Right forelimb (tissue), 1 donor: ENCODE measurements around the gene CCDC146.
"Not testable (repeated sequence)": the region's sequence is repeated elsewhere in the genome, so short reads cannot be mapped to it uniquely, and the experiment has no call there.

ENCODE experiments used
- DNase-seq: peaks from one replicate; pipeline ENCODE4 v3.0.0-alpha.2; 2018

Gene CCDC146

DNA sequence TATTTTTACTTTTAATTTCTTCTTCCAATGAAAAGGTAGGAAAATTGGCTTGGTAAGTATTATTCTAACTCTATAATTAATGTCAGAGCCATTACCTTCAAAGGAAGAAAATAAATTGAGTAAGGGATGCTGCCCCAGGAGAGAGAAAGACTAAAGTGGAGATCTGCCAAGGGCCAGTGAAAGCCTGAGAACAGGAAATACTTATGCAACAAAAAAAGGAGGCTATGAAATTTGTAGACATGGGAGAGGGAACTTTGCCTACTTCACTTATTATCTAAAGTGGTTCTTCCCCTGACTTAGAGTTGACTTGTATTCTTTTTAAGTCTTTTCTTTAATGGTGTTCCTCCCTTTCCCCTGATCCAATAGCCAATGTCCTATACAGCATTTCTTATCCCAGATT is 29.8 kb downstream of the CCDC146 start:
- not testable (repeated sequence) for DNase-seq

DNA sequence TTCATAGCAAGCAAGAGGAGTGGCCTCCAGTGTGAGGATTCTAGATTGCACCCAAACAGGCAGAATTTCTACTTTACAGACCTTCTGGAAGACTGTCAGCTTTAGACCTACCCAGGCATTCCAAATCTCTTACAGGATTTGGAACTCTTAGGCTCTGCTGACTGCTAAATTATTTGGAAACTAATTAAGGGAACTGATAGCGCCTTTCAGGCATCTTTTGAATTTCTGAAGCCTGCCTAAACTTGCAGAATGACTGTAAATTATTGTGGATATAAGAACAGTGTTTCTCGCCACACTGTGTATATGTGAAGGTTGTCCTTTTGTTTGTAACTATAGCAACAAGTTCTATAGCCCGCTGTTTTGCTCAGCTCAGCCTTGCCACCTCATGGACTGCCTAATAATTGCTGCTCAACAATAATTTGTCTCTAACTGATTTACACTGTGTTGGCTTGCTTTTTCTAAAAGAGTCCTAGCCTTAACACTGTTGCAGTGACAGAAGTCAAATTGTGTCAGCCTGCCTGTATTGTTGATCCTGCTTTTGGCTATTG is 32.6 kb downstream of the CCDC146 start:
- DNase-seq = not testable (repeated sequence)

DNA sequence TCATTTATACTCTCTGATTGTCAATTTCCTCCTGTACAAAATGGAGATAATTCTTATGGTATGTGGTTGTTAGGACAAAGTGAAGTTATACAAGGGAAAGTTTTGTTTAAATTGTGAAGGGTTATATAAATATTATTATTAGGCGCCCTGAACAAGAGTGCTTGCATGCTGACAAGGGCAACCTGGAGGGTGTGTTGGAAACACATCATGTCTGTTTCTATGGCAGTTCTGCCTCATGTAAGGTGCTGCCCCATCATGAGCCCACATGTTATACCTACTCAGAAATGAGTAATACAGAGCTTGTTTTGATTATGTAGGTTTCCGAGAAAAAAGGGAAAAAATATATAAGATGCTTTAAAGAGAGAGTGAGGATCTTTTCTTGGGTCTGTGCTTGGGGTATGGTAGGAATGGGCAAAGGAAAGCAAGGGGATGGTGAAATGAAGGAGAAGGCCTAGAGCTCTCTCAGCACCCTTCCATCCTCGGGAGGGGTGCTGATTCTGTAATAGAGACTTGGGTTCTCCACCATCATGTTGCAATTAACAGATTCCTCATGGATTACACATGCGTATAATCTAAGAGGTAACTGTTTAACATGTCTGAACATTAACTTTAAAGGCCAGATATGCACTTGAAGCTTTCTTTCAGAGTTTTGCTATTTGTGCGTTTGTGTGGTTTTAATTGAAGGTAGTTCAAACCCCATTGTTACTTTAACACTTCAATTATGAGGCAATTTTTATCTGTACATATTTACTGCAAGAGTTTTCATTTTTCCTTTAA is 33.4 kb downstream of the CCDC146 start:
- DNase-seq = not testable (repeated sequence)

DNA sequence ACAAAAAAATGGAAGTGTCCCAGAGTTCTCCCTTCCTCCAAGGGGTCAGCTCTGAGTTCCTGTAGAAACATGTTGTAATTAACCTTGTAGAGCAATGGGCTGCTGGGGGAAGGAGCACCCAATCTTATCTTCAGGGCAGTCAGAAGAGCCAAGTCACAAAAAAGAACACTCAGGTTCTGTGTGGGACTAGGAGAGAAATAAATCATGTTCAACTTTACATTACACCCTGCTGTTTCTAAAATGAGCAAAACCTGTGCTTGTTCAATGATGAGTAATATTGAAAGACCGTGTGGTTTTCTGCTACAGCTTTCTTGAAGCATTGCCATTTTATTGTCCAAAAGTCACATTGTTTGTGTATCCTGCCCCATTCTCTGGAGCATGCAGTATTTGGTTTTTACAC is 34.6 kb downstream of the CCDC146 start:
- DNase-seq = not testable (repeated sequence)

DNA sequence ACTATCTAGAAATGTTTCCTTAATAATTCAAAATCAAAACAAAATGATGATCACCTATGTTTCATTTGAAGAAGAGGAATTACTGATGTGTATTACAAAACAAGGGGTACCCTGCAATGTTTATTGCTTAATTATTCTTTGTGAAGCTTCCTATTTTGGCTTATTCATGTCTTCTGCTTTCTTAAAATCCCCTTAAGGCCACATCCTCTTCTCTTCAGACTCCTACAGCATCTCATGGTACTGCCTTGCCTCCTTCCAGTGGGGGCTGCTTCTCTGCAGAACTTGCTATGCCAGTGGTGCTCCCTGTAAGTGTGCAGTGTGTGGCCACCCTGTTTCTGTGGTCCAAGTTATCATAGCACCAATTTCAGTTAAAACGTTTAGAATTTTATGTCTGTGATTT is 35.0 kb downstream of the CCDC146 start:
- DNase-seq = no peak

DNA sequence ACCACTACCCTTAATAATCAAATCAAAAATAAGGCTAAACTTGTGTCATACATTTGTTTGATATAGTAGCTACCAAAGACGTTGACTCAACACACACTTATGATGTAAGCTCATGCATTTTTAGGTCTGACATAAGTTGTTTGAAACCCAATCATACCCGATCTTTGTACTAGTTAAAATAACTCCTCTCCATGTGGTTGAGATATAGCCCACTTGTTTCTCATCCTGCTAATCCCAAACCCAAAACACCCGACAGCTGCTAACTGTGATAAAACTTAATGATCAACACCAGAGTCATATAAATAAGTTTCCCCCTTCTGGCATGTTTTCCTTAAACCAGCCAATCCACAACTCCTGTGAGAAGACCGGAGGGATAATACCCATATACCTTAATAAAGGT is 48.7 kb downstream of the CCDC146 start:
- not testable (repeated sequence) for DNase-seq

DNA sequence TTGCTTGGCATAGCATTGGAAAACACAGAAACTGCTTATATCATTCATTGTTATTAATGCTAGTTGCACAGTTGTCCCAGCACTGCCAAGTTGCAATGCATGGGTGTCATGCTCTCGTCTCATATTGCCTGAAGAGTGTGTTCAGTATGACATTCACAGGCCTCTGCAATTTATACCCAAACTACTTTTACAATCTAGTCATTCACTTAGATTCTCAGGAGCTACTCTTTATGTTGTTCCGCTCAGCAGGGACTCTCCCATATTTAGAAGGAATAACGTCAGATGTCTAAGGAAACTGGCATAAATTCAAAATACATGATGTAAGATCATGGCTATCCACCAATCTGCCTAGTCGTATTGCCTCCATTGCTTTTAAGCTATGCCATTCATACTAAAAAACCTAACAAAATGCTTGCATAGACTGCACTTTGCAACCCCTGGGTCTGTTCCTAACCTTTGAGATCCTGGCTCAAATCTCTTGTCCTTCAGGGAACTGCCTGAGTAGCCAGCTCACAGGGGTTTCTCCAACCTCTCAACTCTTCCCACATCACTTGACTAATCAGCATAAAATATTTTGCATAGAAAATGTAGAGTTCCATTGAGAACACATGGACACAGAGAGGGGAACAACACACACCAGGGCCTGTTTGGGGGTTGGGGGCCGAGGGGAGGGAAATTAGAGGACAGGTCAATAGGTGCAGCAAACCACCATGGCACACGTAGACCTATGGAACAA is 50.2 kb downstream of the CCDC146 start:
- not testable (repeated sequence) for DNase-seq

DNA sequence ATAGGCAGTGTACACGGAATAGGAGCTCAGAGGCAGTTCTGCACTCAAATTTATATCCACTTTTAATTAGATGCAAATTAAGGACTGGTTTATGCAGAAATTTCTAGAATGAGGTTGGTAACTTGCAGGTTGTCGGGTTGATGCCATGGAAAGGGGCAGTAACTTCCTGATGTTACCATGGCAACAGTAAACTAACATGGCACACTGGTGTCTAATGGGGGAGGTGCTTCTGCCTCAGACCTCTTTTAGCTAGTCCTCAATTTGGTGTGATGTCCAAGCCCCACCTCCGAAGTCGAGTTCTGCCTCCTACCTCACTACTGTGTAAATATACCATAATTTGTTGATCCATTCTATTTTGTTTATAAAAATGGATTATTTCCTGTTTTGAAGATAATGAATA is 52.0 kb downstream of the CCDC146 start:
- not testable (repeated sequence) for DNase-seq

DNA sequence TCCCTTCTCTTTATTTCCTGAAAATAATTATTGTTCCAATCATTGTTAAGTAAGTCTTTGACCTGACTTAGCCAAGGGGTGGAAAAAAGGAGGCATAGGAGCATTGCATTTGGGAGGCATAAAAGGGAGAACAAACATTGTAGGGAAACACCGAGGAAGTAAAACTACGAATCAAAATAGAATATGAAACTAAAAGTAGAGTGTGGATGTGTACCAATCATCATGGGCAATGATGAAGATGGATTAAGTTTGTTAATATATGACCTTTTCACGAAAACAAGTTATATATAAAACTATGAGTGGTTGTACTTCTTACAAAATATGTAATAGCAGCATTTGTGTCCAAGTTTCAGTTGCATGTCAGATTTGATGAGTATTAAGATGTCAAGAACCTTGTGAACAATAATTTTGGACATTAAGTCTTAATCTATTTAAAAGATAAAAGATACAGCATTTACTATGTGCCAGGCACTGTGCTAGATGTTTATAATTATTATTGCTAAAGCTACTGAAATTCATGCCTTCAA is 52.9 kb downstream of the CCDC146 start:
- DNase-seq = not testable (repeated sequence)

DNA sequence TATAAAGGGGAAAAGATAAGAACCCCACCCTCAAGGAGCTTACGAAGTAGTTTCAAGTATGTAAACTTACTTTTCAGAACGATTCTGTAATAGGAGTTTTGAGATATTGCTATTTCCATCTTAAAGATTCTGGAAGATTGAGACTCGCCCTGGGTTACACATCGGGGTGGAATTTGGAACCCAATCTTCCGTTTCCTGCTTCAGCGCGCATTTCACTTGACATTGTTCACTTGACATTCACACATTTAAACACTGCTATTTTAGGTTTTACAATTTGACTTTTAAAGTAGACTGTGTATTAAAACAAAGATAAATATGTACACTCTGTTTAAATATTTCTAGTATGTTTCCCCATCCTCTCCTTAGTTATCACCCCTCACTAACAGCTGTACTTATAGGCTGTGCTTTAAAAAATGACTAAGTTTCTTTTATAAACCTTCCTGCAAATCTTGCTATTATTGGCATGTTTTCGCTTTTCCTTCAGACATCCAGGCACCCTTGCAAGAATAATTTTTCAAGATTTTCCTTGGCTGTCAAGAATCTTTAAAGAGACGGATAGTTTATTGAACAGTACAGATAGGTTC is 55.0 kb downstream of the CCDC146 start:
- DNase-seq = not testable (repeated sequence)

DNA sequence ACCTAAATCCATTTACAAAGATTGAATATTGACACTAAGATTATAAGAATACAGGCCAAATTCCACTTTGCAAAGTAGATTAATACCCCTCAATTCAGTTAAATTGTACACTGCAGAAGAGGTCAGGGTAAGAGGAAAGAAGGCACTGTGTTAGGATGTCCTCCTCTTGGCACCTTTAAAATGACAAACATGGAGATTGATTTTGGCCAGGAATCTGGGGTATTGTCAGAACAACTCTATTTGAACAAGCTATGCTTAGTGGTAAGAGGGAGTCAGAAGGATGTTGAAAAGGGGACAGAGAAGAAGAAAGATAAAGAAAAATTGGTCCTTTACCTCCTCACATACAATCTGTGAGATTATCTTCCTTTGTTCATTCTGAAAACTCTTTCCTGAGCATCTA is 55.6 kb downstream of the CCDC146 start:
- not testable (repeated sequence) for DNase-seq

DNA sequence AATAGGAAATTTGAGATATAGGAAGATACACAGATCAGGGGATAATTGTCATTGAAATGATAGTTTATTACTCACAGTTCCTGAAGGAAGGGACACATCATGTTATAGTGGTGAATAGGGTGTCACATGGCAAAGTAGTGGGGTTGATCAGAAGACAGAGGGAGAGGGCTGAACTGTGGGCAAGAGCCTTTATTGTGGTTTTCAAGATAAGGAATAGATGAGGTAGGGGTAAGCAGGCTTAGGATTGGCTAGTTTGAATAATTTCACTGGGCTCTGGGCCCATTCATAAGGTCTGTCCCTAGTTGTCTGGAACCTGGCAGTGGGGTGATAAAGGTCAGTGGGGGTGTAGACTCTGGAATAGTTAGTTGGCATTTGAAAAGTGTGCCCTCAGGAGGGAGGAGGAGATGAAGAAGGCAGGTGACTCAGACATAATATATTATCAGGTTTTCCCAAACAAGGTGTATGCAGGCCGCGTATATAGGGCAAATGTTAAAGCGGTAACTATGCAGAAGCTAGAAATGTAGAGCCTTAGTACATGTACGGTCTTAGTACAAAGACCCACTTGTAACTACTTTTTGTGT is 58.7 kb downstream of the CCDC146 start:
- DNase-seq = no peak

DNA sequence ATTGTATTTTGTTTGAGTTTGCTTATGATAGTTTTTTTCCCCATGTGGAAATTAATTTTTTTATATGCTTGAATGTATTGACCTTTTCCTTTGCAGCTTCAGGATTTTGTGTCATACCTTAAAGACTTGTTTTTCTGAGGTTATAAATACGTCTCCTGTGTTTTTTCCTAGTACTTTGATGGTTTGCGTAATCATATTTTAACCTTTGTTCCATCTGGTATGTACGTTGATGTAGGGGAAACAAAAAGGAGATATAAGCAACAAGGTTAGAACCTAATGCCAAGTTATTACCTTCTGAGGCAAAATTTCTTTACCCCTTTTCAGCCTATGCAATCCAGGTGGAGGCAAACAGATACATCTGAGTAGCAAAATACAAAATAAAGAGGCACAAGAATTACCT is 59.3 kb downstream of the CCDC146 start:
- no peak for DNase-seq

DNA sequence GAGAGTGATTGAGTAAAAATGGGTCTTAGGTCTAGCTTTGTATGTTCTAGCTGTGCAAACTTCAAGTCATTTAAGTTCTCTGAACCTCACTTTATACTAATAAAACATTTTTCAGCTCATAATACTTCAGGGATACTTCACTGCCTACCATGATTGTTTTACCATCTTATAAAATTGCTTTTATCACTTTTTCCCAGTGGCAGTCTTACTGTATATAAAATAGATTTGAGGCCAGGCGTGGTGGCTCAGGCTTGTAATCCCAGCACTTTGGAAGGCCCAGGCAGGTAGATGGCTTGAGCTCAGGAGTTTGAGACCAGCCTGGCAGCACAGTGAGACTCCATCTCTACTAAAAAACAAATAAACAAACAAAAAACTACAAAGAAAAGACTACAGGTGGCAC is 59.8 kb downstream of the CCDC146 start:
- DNase-seq = no peak

DNA sequence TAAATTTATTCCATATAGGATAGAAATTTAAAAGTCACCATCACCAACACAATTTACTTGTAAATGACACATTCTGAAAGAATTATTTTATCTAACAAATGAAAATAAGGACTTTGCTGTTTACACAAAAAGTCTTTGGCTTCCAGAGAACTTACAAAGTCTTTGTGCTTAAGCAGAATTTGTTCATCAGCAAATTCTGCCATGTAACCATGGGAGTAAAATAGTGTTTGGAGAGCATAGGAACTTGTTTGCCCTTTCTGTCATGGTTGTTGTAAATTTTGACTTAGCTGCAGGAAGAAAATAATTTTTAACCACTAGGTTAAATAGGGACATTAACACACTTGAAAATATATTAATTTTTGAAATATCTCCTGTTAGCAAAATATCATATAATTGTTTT is 62.0 kb downstream of the CCDC146 start:
- DNase-seq = no peak

DNA sequence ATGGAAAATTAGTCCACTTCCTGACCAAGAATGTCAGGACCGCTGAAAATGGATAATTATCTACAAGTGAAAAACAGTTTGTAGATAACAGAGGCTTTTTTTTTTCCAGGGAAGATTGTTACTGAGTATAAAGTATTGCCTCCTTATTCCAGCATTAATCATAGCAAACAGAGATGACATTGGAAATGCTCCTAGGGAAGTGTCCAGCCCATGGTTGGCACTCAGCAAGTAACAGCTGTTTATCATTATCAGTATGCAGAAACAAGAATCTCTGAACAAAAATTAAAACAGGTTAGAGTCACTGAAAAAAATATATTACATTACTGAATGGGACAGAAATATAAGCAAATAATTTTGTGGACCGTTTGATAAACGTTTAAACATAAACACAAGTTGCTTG is 62.6 kb downstream of the CCDC146 start:
- DNase-seq = no peak

DNA sequence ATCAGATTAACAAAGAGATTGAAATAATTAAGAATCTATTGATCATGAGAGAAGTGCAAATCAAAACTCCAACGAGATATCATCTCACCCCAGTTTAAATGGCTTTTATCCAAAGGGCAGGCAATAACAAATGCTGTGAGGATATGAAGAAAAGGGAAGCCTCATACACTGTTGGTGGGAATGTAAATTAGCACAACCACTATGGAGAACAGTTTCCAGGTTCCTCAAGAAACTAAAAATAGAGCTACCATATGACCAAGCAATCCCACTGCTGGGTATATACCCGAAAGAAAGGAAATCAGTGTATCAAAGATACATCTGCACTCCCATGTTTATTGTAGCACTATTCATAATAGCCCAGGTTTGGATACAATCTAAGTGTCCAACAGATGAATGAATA is 63.5 kb downstream of the CCDC146 start:
- no peak for DNase-seq

DNA sequence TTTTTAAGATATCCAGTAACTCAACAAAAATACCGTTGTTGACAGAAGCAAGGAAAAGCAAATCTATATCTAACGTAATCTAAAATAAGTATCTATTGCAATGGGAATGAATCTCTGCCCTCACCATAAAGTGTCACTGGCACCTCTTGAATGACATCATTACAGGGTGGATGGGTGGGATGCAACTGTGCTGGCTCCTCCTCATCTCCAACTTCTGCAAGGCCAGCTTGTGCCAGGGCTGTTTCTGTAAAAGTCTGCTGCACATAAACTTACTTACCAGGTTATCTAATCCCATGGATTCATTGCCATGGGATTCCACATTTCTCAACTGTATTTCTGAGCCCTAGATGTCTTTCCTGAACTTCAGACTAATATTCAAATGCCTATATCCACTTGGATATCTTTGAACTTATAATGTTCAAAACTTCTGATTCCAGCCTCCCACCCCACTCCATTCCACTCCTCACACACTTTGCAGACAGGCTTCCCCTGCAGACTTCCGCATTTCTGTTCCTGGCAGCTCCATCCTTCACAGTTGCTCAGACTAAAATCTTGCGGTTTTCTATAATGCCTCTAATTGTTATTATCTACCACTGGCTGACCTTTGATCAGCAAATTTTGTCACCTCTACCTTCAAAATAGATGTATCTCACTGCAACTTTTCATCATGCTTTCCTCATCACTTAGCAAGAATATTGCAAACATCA is 66.5 kb downstream of the CCDC146 start:
- no peak for DNase-seq

DNA sequence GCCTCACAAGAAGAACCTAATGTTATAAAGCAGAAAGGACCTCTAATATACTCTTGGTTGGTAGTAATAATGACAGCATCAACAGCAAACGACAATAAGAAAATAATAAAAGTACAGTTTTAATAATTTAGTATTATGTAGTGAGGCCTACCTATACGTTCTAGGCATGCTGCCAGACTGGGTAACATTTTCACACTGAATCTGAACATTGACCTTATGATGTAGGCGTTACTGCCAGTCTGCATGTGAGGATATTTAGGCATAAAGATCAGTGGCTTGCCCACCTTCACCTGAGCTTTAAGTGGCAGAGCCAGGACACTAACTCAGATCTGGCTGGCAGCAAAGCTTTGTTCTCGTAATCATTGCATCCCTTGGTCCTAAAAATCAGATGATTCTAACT is 74.7 kb downstream of the CCDC146 start:
- DNase-seq = no peak

DNA sequence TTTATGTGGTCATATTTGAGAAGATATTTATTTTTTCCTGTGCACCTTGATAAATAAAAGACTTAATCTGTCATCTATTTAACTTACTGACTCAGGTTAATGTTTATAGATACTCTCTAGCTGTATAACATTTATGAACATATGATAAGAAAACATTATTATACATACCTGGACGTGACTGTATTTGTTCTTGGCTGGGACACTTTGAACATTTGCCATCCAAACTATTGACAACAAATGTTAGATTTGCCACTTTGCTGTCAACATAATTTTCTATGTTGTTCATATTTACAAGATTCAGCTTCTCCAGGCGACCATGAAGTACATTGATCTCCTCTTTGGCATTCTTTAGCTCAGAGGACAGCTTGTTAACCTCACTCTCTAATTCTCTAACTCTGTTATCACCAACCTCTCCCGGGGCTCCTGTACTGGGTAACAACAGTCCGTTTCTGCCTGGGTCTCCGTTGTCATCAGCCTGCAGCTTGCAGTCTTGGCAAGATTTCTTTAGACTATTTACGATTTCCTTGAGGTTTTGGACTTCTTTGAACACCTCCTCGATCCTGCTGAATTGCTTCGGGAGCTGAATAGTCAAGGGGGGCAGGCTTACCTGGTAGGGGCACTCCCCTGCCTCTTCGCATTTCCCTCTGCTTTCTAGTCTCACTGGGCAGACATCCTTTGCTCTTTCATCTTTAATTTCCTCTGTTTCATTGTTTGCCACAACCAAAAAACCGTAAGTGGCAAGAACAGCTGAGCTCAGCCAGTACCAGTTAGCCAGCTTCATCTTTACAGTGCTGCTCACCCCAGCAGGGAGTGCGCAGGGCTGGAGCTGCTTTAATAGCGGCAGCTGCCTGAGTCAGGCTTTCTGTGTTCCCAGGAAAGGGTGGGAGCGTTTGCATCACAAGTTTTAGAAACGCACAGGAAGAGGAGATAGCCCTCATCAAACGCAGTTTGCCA is 76.9 kb downstream of the CCDC146 start, which contains the start of gene FGL2:
Gene FGL2, minus strand, starts transcription at position 807 of the 954 bp plus-strand sequence. Its CDS starts 26 bp downstream, at position 781.
- peak; percentile 59 for DNase-seq

DNA sequence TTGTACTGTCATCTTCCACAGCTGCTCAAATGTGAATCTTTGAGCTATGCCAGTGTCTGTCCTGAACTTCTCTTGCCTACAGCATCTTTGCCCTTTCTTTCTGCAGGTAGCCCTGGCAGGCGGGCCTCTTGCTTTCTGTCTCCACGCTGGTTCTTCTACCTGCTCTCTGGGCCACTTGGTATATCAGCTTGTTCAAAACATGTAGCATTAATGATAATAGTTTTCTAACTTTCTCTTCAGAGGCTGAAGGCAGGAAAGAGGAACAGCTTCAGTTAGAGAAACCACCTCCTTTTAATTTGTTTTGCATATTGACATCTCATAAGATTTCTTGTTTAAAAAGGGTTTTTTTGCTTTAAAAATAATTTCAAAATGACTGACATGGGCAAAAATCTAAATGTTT is 78.1 kb downstream of the CCDC146 start:
- DNase-seq = no peak
